Measurements from ENCODE around the gene KRTAP9-1. TPM values are rescaled to one million over a fixed set of nuclear protein-coding genes. Genes with fewer than 3 reads are reported as not detected.

Gene KRTAP9-1
- total RNA-seq, 2 experiments from 2014 or later, result not detected

Other genes starting within 250 kb of the KRTAP9-1 start
- not detected for gene KRT39, start 222.9 kb upstream of the KRTAP9-1 start, total RNA-seq
- gene KRT40, start 205.6 kb upstream of the KRTAP9-1 start, total RNA-seq, result not detected
- gene KRTAP3-3, start 195.7 kb upstream of the KRTAP9-1 start, total RNA-seq, result not detected
- not detected for gene KRTAP3-2, start 190.0 kb upstream of the KRTAP9-1 start, total RNA-seq
- gene KRTAP3-1, start 180.8 kb upstream of the KRTAP9-1 start, total RNA-seq, result not detected
- gene KRTAP1-5, start 162.7 kb upstream of the KRTAP9-1 start, total RNA-seq, result not detected
- not detected for gene KRTAP1-4, start 159.7 kb upstream of the KRTAP9-1 start, total RNA-seq
- not detected for gene KRTAP1-3, start 155.0 kb upstream of the KRTAP9-1 start, total RNA-seq
- not detected for gene KRTAP1-1, start 148.4 kb upstream of the KRTAP9-1 start, total RNA-seq
- not detected for gene KRTAP2-1, start 142.6 kb upstream of the KRTAP9-1 start, total RNA-seq
- gene KRTAP2-2, start 134.7 kb upstream of the KRTAP9-1 start, total RNA-seq, result not detected
- not detected for gene KRTAP2-3, start 129.8 kb upstream of the KRTAP9-1 start, total RNA-seq
- not detected for gene KRTAP2-4, start 124.0 kb upstream of the KRTAP9-1 start, total RNA-seq
- gene KRTAP4-7, start 105.7 kb upstream of the KRTAP9-1 start, total RNA-seq, result not detected
- not detected for gene KRTAP4-8, start 91.7 kb upstream of the KRTAP9-1 start, total RNA-seq
- not detected for gene KRTAP4-16, start 87.7 kb upstream of the KRTAP9-1 start, total RNA-seq
- not detected for gene KRTAP4-9, start 84.5 kb upstream of the KRTAP9-1 start, total RNA-seq
- not detected for gene KRTAP4-11, start 71.5 kb upstream of the KRTAP9-1 start, total RNA-seq
- gene KRTAP4-12, start 65.7 kb upstream of the KRTAP9-1 start, total RNA-seq, result not detected
- gene KRTAP4-6, start 49.3 kb upstream of the KRTAP9-1 start, total RNA-seq, result not detected
- gene KRTAP4-5, start 40.1 kb upstream of the KRTAP9-1 start, total RNA-seq, result not detected
- gene KRTAP4-4, start 29.1 kb upstream of the KRTAP9-1 start, total RNA-seq, result not detected
- gene KRTAP4-3, start 21.7 kb upstream of the KRTAP9-1 start, total RNA-seq, result not detected
- gene KRTAP4-2, start 11.7 kb upstream of the KRTAP9-1 start, total RNA-seq, result not detected
- not detected for gene KRTAP4-1, start 5.0 kb upstream of the KRTAP9-1 start, total RNA-seq
- gene KRTAP9-2, start 36.8 kb downstream of the KRTAP9-1 start, total RNA-seq, result not detected
- not detected for gene KRTAP9-3, start 42.6 kb downstream of the KRTAP9-1 start, total RNA-seq
- not detected for gene KRTAP9-8, start 48.1 kb downstream of the KRTAP9-1 start, total RNA-seq
- not detected for gene KRTAP9-4, start 59.8 kb downstream of the KRTAP9-1 start, total RNA-seq
- gene KRTAP9-9, start 65.5 kb downstream of the KRTAP9-1 start, total RNA-seq, result not detected
- not detected for gene KRTAP9-6, start 75.5 kb downstream of the KRTAP9-1 start, total RNA-seq
- gene KRTAP9-7, start 85.8 kb downstream of the KRTAP9-1 start, total RNA-seq, result not detected
- gene KRTAP29-1, start 113.0 kb downstream of the KRTAP9-1 start, total RNA-seq, result not detected
- 1 to 10 TPM; 1.0 to 1.1 TPM for gene KRTAP16-1, start 119.4 kb downstream of the KRTAP9-1 start, total RNA-seq
- gene KRTAP17-1, start 125.8 kb downstream of the KRTAP9-1 start, total RNA-seq, result not detected
- gene KRT33A, start 160.9 kb downstream of the KRTAP9-1 start, total RNA-seq, result not detected
- gene KRT33B, start 179.9 kb downstream of the KRTAP9-1 start, total RNA-seq, result not detected
- not detected for gene KRT34, start 192.4 kb downstream of the KRTAP9-1 start, total RNA-seq
- not detected for gene KRT31, start 207.7 kb downstream of the KRTAP9-1 start, total RNA-seq
- gene KRT37, start 234.7 kb downstream of the KRTAP9-1 start, total RNA-seq, result not detected